Omental fat pad (tissue), 4 donors: Measurements from ENCODE around the gene HHAT. TPM values are rescaled to one million over a fixed set of nuclear protein-coding genes. Genes with fewer than 3 reads are reported as not detected.

Experiments
- ATAC-seq: fragments of 150-250 bp; one replicate; pipeline ENCODE4 v1.9.1; 2016; ENCODE audit warnings: mild to moderate bottlenecking, moderate library complexity; ENCODE audit not compliant: low FRiP score
- DNase-seq: peaks from one replicate; pipeline ENCODE4 v3.0.0-alpha.2; 2019; ENCODE audit warnings: low spot score
- total RNA-seq, 4 donors: library from RNA; depleted of rRNA; stranded (reverse); fragments of >200 nt; gene quantifications; one replicate each; pipeline ENCODE4 v1.1.0, GENCODE V29; 2016
- TF ChIP-seq, protein P1 (sequence below), 3 donors: fragments of 450-650 bp; IDR thresholded peaks; one replicate each; pipeline ENCODE4 v1.5.1; 2016 to 2017; ENCODE audit warnings: antibody characterized with exemption in 3 of 3, mild to moderate bottlenecking in 3 of 3, moderate library complexity in 2 of 3

The HHAT gene
- total RNA-seq, 4 donors from 2014 or later, result 3.4 to 7.8 (median 4.6) TPM

DNA sequence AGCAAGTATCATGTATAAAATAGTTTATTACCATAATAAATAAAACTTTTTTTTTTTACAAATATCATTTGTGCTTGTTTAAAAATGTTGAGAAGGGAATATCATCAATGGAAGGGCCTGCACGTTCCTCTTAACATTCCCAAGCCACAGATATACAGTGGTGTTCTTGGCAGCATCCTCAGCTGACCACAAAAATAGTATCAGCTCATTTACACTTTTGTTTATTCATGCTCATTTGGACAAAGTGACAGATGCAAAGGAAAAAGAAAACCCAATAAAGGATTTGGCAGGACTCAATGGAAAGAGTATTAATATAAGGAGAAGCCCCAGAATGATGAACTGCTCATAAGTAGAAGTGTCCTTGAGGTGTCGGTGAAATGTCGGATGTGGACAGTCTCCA lies 349.6 kb downstream of the HHAT start:
- ATAC-seq (no peak), DNase-seq (no peak)

DNA sequence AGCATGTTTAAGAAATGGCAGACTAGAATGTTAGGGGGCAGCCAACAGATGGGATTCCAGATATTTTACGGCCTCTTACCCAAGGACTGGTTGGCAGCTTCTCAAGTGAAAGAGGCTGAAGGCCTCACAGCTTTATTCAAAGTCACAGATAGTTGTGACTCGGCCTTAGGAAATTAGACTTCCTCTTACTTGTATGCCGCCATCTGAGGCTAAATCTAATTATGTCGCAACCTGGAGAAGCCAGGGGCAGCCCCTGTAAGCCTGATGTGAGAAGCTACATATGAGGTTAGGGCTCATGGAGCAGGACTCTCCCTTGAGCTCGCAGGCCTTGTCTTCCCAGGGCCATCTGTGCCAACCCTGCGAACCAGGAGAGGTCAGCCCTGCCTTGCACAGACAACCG lies 352.5 kb downstream of the HHAT start:
- ATAC-seq, result no peak
- DNase-seq, result no peak
- TF ChIP-seq, protein P1, sequence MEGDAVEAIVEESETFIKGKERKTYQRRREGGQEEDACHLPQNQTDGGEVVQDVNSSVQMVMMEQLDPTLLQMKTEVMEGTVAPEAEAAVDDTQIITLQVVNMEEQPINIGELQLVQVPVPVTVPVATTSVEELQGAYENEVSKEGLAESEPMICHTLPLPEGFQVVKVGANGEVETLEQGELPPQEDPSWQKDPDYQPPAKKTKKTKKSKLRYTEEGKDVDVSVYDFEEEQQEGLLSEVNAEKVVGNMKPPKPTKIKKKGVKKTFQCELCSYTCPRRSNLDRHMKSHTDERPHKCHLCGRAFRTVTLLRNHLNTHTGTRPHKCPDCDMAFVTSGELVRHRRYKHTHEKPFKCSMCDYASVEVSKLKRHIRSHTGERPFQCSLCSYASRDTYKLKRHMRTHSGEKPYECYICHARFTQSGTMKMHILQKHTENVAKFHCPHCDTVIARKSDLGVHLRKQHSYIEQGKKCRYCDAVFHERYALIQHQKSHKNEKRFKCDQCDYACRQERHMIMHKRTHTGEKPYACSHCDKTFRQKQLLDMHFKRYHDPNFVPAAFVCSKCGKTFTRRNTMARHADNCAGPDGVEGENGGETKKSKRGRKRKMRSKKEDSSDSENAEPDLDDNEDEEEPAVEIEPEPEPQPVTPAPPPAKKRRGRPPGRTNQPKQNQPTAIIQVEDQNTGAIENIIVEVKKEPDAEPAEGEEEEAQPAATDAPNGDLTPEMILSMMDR (IDR thresholded peaks at IDR 0.05), result no peak

More for the DNA sequence above, 349.6 kb downstream of the HHAT start:
- TF ChIP-seq, protein P1 (IDR thresholded peaks at IDR 0.05), result no peak

DNA sequence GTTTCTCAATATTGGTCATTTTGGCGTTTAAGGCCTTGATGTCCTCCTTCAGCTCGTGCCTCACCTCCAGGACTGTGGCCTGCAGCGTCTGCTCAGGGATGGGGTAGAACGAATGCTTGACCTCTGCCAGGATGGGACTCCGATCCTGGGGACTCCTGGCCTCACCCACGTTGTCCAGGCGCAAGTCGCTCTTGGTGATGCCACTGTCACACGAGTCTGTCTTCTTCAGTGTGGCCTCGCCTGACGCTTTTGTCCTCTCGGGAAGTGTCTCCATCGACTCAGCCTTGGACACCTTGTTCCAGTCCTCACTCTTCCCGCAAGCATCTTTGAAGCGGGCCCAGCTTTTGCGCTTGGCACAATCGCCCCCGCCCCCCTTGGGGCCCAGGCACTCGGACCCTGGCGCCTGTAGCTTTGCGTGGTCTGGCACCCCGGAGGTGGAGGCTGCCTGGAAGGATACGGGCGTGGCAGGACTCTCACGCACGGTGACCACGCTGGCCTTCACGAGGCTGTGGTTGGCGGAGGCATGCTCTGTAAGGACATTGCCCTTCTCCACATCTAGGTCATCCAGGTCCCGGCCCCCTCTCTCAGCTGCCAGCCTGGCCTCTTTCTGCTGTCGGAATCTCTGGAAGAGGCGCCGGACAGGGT lies 354.8 kb downstream of the HHAT start:
- no peak for ATAC-seq
- TF ChIP-seq, protein P1 (IDR thresholded peaks at IDR 0.05), result no peak

DNA sequence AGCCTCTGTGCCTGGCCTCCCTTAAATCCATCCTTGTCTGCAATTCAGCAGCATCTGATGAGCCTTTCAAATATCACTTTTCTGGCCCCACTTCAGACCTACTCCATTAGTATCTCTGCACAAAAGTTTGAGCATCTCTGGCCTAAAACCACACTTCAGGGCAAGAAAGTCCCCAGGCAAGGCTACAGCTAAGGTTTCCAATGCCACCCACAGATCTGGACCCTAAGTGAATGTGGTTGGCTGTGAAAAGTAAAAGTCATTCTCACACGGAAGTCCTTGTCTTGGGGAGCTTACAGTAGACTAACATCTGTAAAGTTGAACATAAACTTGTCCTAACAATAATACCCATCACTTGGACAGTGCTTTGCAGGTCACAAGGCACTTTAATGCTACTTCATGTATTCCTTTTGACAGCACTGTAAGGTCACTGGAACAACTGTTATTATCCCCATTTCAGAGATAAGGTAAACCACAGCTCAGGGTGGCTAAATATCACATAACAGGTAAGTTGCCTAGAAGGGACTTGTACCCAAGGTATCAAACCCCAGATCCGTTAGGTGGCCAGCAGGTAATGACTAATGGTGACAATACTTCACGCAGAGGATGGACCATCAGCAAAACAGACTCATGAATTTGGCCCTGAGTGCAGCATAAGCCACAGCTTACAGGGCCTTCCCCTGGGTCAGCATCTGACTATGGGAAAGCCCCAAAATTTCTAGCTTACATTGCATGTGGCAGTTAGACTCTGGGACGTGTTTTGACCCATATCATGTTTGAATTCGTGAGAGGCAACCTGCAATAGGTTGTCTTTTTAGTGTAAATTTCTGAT lies 356.0 kb downstream of the HHAT start:
- DNase-seq, result no peak
- TF ChIP-seq, protein P1 (IDR thresholded peaks at IDR 0.05), result no peak
- no peak for ATAC-seq

More for the DNA sequence above, 354.8 kb downstream of the HHAT start:
- DNase-seq, result no peak

GRCh38 chr1:210685295-210685650 lies 356.6 kb downstream of the HHAT start:
- ATAC-seq, result no peak
- TF ChIP-seq, protein P1 (IDR thresholded peaks at IDR 0.05), result no peak
- DNase-seq, result no peak

DNA sequence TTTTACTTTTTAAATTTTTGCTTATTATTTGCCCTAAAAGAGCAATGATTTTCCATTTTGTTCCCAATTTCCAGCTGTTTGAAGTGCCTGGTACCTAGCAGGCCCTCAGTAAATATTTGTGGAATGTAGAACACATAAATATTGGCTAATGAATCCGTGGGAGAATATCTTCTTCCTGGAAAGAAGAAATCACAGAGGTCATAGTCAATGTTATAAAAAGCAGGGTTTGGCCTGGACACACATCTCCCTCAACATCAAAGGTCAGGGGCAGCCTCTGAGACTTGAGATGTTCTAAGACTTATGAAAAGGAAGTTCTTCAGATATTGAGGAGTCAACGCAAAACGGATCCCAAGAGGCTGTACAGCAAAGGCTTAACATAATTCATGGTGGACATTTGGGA lies 358.1 kb downstream of the HHAT start:
- TF ChIP-seq, protein P1 (IDR thresholded peaks at IDR 0.05), result no peak
- peak; percentile 23 for ATAC-seq

More for the DNA sequence above, 358.1 kb downstream of the HHAT start:
- no peak for DNase-seq
